ENCODE results near the gene HMCN2.

- TF ChIP-seq EZH2 (IDR thresholded peaks at IDR 0.05; ENCODE audit: insufficient read depth, poor library complexity, severe bottlenecking), result no peak
- no peak for TF ChIP-seq EZH2phosphoT487 (IDR thresholded peaks at IDR 0.05; ENCODE audit: insufficient read depth, low read depth)
These were observed 217.9 kb downstream of the HMCN2 start for GRCh38 chr9:130483371-130483971.

All from GM23248 (cell line).